Heart right ventricle (tissue), 16 donors: ENCODE data around the gene PPP1R10. TPM values are rescaled to one million over a fixed set of nuclear protein-coding genes. Genes with fewer than 3 reads are reported as not detected.

ENCODE experiments used
- ATAC-seq, 8 donors: fragments of 200-7000 bp; cut with Tn5 transposase; one replicate each; pipeline ENCODE4 v1.9.1; 2020; ENCODE audit warnings: mild to moderate bottlenecking in 8 of 8, moderate library complexity in 8 of 8, moderate number of reproducible peaks in 1 of 8
- DNase-seq, 2 donors: peaks; one replicate each; pipeline ENCODE4 v3.0.0-alpha.2; 2020
- H3K27ac ChIP-seq, 10 donors: fragments of 200-600 bp; sonication (generic) in 2 of 10; one replicate each; pipeline versions ENCODE4 v1.5.0 to v1.8.0; 2020 to 2022; ENCODE audit warnings: mild to moderate bottlenecking in 3 of 10
- H3K27me3 ChIP-seq, 7 donors: fragments of 200-600 bp; one replicate each; pipeline ENCODE4 v1.8.0; 2021 to 2022; ENCODE audit warnings: mild to moderate bottlenecking in 2 of 7
- H3K36me3 ChIP-seq, 9 donors: fragments of 200-600 bp; sonication (generic) in 1 of 9; one replicate each; pipeline versions ENCODE4 v1.5.0 to v1.8.0; 2020 to 2022; ENCODE audit warnings: mild to moderate bottlenecking in 2 of 9
- H3K4me1 ChIP-seq, 9 donors: fragments of 200-600 bp; sonication (generic) in 1 of 9; one replicate each; pipeline versions ENCODE4 v1.5.0 to v1.8.0; 2020 to 2022; ENCODE audit warnings: mild to moderate bottlenecking in 4 of 9
- H3K4me3 ChIP-seq, 10 donors: fragments of 200-600 bp; sonication (generic) in 2 of 10; one replicate each; pipeline versions ENCODE4 v1.5.0 to v1.8.0; 2020 to 2022; ENCODE audit warnings: mild to moderate bottlenecking in 7 of 10, moderate library complexity in 2 of 10
- H3K9me3 ChIP-seq, 11 donors: fragments of 200-600 bp in 10 of 11; sonication (generic) in 2 of 11; one replicate each; pipeline versions ENCODE4 v1.5.0 to v1.8.0; 2013 to 2022; ENCODE audit warnings: mild to moderate bottlenecking in 2 of 11, control low read depth in 1 of 11, moderate library complexity in 1 of 11
- WGBS, 2 donors: extraction: QIAGEN DNeasy Blood & Tissue Kit; methylation state at CpG; one replicate each; pipeline ENCODE4 v1.1.7; 2013; ENCODE audit warnings: inconsistent platforms in 1 of 2; 5-methylcytosine and 5-hydroxymethylcytosine counted together
- intact Hi-C, 10 donors: fragments of 100-400 bp; cut with DNase I; formaldehyde crosslinking; loops; one replicate each; pipeline versions ENCODE4 v1.11.1 to v1.14.2; 2022
- microRNA-seq, 2 donors: library from miRNA; unstranded; fragments of <30 nt; microRNA quantifications; one replicate each; pipeline ENCODE4 v1.2.0, GENCODE V29; 2021
- polyA plus RNA-seq, 2 donors: library from polyadenylated mRNA; stranded (reverse); fragments of 200-250 nt; gene quantifications; one replicate each; pipeline ENCODE4 v1.2.3, GENCODE V29; 2013
- total RNA-seq, 10 donors: library from RNA; stranded (reverse); fragmentation: NEBNext Ultra II Directional in 3 of 10; extraction: Animal tissue kit (Norgen Biotek cat#: 25700) in 3 of 10; gene quantifications; one replicate each; pipeline versions ENCODE4 v1.2.1 to v1.2.4, GENCODE V29; 2021 to 2023
- TF ChIP-seq, protein P1 (sequence below), 9 donors: fragments of 200-600 bp; sonication (generic) in 2 of 9; IDR thresholded peaks; one replicate each; pipeline versions ENCODE4 v1.5.0 to v1.8.0; 2021 to 2022; ENCODE audit warnings: antibody characterized with exemption in 9 of 9, mild to moderate bottlenecking in 5 of 9, moderate library complexity in 1 of 9
- donor health status: Arrhythmogenic right ventricular cardiomyopathy.
- donor health status: ischemic (EF 13 %, LVEDD 7.1; RV severe dilation, severe dysfunction).
- donor health status: healthy with polysubstance abuse.
- donor health status: DM: no; HTN: yes; CAD: no.
- donor health status: DM: no; HTN: no; CAD: no.
- donor health status: ischemic (EF 25% LVEDD 6.9; RV normal size, moderate dysfunction).
- donor health status: ischemic (EF 25% LVEDD 5.7; RV mildly dilated, moderate dysfunction).
- donor health status: healthy.
- donor health status: DM: yes; HTN: yes; CAD: no.
- donor health status: Ischemic cardiomyopathy.
- donor health status: ischemic (EF 35%, LVEDD 5.7; RV mildly dilated, moderate dysfunction).
- donor health status: nonischemic (EF 11% LVEDD 7.7; RV severe dilation, severe dysfunction).
- donor health status: DM: yes; HTN: yes; CAD: no.
- donor health status: PGD.
- donor health status: ischemic (EF 29% LVEDD 5.4; RV normal size, mild dysfunction).
- donor health status: nonischemic (EF 23%, LVEDD 6.1; RV moderate dilation, normal function).

Gene PPP1R10
- total and polyA plus RNA-seq, 12 donors = 7.8 to 51.1 (median 30.1) TPM

DNA sequence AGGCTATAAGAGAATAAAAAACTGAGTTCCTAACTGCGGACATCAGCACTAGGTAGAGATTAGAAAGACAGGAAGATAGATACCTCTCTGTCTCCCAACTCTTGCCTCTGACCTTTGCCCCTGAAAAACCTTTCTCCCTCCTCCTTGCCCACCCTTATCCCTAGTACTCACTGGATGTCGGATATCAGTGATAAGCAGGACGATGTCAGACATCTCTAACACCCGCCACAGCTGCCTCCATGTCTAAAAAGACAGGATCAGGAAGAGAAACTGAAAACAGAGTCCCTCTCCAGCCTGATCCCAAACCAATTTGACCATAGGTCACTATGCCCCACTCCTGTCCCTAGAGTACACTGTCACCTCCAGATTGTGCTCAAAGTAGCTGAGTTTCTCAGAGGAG, 62.6 kb downstream of the PPP1R10 start:
- Histone ChIP-seq H3K27me3 (no peaks in the 10 kb centered on the region), H3K9me3 (no peaks in the 10 kb centered on the region), H3K36me3 (peaks cover 0 to 61% (median 37%) of the 10 kb centered on the region in 9 donors), H3K4me1 (peaks cover 7 to 33% (median 29%) of the 10 kb centered on the region in 9 donors), H3K4me3 (peak overlapping the region in 2 of 10 donors; percentile 97), H3K27ac (peak overlapping the region in 3 of 10 donors; percentile 92 to 99 (median 96))
- intact Hi-C loops = loop anchor here in 3 of 10 donors (10.0 kb wide), 2 partner anchors 170 to 530 kb away; partner anchors contain the start of gene TUBB (in 2 of the 3)
- TF ChIP-seq, protein P1, sequence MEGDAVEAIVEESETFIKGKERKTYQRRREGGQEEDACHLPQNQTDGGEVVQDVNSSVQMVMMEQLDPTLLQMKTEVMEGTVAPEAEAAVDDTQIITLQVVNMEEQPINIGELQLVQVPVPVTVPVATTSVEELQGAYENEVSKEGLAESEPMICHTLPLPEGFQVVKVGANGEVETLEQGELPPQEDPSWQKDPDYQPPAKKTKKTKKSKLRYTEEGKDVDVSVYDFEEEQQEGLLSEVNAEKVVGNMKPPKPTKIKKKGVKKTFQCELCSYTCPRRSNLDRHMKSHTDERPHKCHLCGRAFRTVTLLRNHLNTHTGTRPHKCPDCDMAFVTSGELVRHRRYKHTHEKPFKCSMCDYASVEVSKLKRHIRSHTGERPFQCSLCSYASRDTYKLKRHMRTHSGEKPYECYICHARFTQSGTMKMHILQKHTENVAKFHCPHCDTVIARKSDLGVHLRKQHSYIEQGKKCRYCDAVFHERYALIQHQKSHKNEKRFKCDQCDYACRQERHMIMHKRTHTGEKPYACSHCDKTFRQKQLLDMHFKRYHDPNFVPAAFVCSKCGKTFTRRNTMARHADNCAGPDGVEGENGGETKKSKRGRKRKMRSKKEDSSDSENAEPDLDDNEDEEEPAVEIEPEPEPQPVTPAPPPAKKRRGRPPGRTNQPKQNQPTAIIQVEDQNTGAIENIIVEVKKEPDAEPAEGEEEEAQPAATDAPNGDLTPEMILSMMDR (IDR thresholded peaks at IDR 0.05) = no peak
- 82 to 87% methylated on average over 4 of the region's 4 CpGs for WGBS, 2 donors
- ATAC-seq (no peak), DNase-seq (no peak)

Small RNA genes lying within 50 kb of the gene (microRNA-seq; reads per million reads assigned to microRNA genes)
- gene MIR877 = 12.6 to 23.5 reads per million in 2 donors

Other genes with a start within 250 kb of the PPP1R10 start
- 100 to 1,000 TPM; 121 to 482 (median 155) TPM for gene HLA-E, start 127.7 kb downstream of the PPP1R10 start, total RNA-seq
- 100 to 1,000 TPM; 232 to 263 TPM for gene HLA-E, start 127.7 kb downstream of the PPP1R10 start, polyA plus RNA-seq
- gene GNL1, start 60.8 kb downstream of the PPP1R10 start, total RNA-seq = 10 to 100 TPM; 17.3 to 34.1 (median 19.8) TPM
- gene GNL1, start 60.8 kb downstream of the PPP1R10 start, polyA plus RNA-seq = 10 to 100 TPM; 20.3 to 29.9 TPM
- 1 to 10 TPM; 1.7 to 4.2 (median 2.6) TPM for gene PRR3, start 59.9 kb downstream of the PPP1R10 start, total RNA-seq
- gene PRR3, start 59.9 kb downstream of the PPP1R10 start, polyA plus RNA-seq = 1 to 10 TPM; 4.1 to 8.2 TPM
- gene ABCF1, start 45.8 kb downstream of the PPP1R10 start, total RNA-seq = 10 to 100 TPM; 37.1 to 49.1 (median 42.1) TPM
- gene ABCF1, start 45.8 kb downstream of the PPP1R10 start, polyA plus RNA-seq = 10 to 100 TPM; 32.6 to 36.6 TPM
- 100 to 1,000 TPM; 106 to 144 (median 127) TPM for gene MRPS18B, start 597 bp upstream of the PPP1R10 start, total RNA-seq
- 100 to 1,000 TPM in 1 of 2 donors, 10 to 100 TPM in 1; 48.4 to 169 TPM for gene MRPS18B, start 597 bp upstream of the PPP1R10 start, polyA plus RNA-seq
- gene ATAT1, start 9.6 kb upstream of the PPP1R10 start, total RNA-seq = 1 to 10 TPM; 1.8 to 4.6 (median 2.8) TPM
- gene ATAT1, start 9.6 kb upstream of the PPP1R10 start, polyA plus RNA-seq = 1 to 10 TPM; 3.2 to 4.5 TPM
- 10 to 100 TPM; 39.8 to 77.4 (median 53.3) TPM for gene C6orf136, start 29.9 kb upstream of the PPP1R10 start, total RNA-seq
- gene C6orf136, start 29.9 kb upstream of the PPP1R10 start, polyA plus RNA-seq = 100 to 1,000 TPM in 1 of 2 donors, 10 to 100 TPM in 1; 42.4 to 134 TPM
- 10 to 100 TPM; 15.9 to 22.9 (median 20.9) TPM for gene DHX16, start 55.8 kb upstream of the PPP1R10 start, total RNA-seq
- gene DHX16, start 55.8 kb upstream of the PPP1R10 start, polyA plus RNA-seq = 10 to 100 TPM; 27.1 to 28.6 TPM
- gene PPP1R18, start 69.4 kb upstream of the PPP1R10 start, total RNA-seq = 10 to 100 TPM in 9 of 10 donors, 1 to 10 TPM in 1; 8.2 to 47.7 (median 16.4) TPM
- 10 to 100 TPM; 24.5 to 35.4 TPM for gene PPP1R18, start 69.4 kb upstream of the PPP1R10 start, polyA plus RNA-seq
- 1 to 10 TPM; 1.6 to 7.1 (median 3.1) TPM for gene NRM, start 73.7 kb upstream of the PPP1R10 start, total RNA-seq
- gene NRM, start 73.7 kb upstream of the PPP1R10 start, polyA plus RNA-seq = 10 to 100 TPM; 10.4 to 11.6 TPM
- 10 to 100 TPM; 15.3 to 21.7 (median 19.5) TPM for gene MDC1, start 100.0 kb upstream of the PPP1R10 start, total RNA-seq
- gene MDC1, start 100.0 kb upstream of the PPP1R10 start, polyA plus RNA-seq = 10 to 100 TPM; 11.2 to 18.1 TPM
- gene TUBB, start 103.1 kb upstream of the PPP1R10 start, total RNA-seq = 100 to 1,000 TPM; 144 to 437 (median 189) TPM
- gene TUBB, start 103.1 kb upstream of the PPP1R10 start, polyA plus RNA-seq = 100 to 1,000 TPM; 156 to 440 TPM
- gene FLOT1, start 125.4 kb upstream of the PPP1R10 start, total RNA-seq = 100 to 1,000 TPM; 158 to 280 (median 184) TPM
- gene FLOT1, start 125.4 kb upstream of the PPP1R10 start, polyA plus RNA-seq = 100 to 1,000 TPM; 233 to 317 TPM
- 100 to 1,000 TPM in 6 of 10 donors, 10 to 100 TPM in 4; 15.6 to 309 (median 115) TPM for gene IER3, start 127.3 kb upstream of the PPP1R10 start, total RNA-seq
- 10 to 100 TPM; 25.3 to 93.9 TPM for gene IER3, start 127.3 kb upstream of the PPP1R10 start, polyA plus RNA-seq